ENCODE measurements around the gene NRF1. TPM values are rescaled to one million over a fixed set of nuclear protein-coding genes. Genes with fewer than 3 reads are reported as not detected.

NRF1 gene
- total RNA-seq, 1 experiment from 2014 or later: 25.9 TPM

- Histone ChIP-seq H3K4me1 (ENCODE audit: control insufficient read depth in 1 of 2, insufficient read depth in 2 of 2, low read length in 2 of 2) (no peaks in the 10 kb centered on the region), H3K4me3 (replicated peaks in 1 of 2; ENCODE audit: low read depth in 1 of 2, low read length in 2 of 2) (no peak overlapping the region), H3K79me2 (ENCODE audit: insufficient read depth, low read length) (no peaks in the 10 kb centered on the region), H3K9me2 (ENCODE audit: insufficient read depth) (no peaks in the 10 kb centered on the region), H4K20me1 (ENCODE audit: insufficient read depth) (no peaks in the 10 kb centered on the region), H2AFZ (ENCODE audit: low read depth, low read length, poor library complexity, severe bottlenecking) (no peak overlapping the region), H3K4me2 (ENCODE audit: low read length) (no peak overlapping the region), H3K9me3 (ENCODE audit: control insufficient read depth in 1 of 2, insufficient read depth in 1 of 2, low read depth in 1 of 2, low read length in 2 of 2) (no peaks in the 10 kb centered on the region), H3K9ac (ENCODE audit: low read length) (no peak overlapping the region), H3K27ac (ENCODE audit: low read depth, low read length) (no peak overlapping the region), H3K36me3 (ENCODE audit: control insufficient read depth in 1 of 2, insufficient read depth in 2 of 2, low read length in 2 of 2) (peaks cover 11 to 20% of the 10 kb centered on the region in 2 experiments; a peak in 2 of 4 replicates), H3K27me3 (ENCODE audit: insufficient read depth, low read length) (no peaks in the 10 kb centered on the region)
- no TSS peak for BruUV-seq (replicated peaks)
- CTCF ChIA-PET: no interaction called here
- POLR2A ChIA-PET: no interaction called here
- TF ChIP-seq ZNF274 (IDR thresholded peaks at IDR 0.05; ENCODE audit: low read depth, low read length) (no peak), SRF (IDR thresholded peaks at IDR 0.05; ENCODE audit: low read depth) (no peak), EGR1 (IDR thresholded peaks at IDR 0.05; ENCODE audit: low read depth) (no peak), ZFX (IDR thresholded peaks at IDR 0.05) (no peak), CTCF (IDR thresholded peaks at IDR 0.05 in 2 of 3, conservative IDR thresholded peaks at IDR 0.05 in 1 of 3; ENCODE audit: borderline replicate concordance in 1 of 3, insufficient read depth in 1 of 3, low read depth in 2 of 3, low read length in 2 of 3) (no peak), RAD21 (IDR thresholded peaks at IDR 0.05; ENCODE audit: low read depth) (no peak), POLR2A (IDR thresholded peaks at IDR 0.05; ENCODE audit: borderline replicate concordance, extremely low read depth, insufficient read depth, insufficient read length) (no peak), CBX3 (IDR thresholded peaks at IDR 0.05; ENCODE audit: low read depth) (no peak), CEBPB (IDR thresholded peaks at IDR 0.05; ENCODE audit: low read depth) (no peak), EZH2 (IDR thresholded peaks at IDR 0.05) (no peak), MAX (IDR thresholded peaks at IDR 0.05) (no peak), SIN3A (IDR thresholded peaks at IDR 0.05; ENCODE audit: low read depth) (no peak), FOSL1 (IDR thresholded peaks at IDR 0.05; ENCODE audit: low read depth) (no peak)
- TF ChIP-seq, protein P1, sequence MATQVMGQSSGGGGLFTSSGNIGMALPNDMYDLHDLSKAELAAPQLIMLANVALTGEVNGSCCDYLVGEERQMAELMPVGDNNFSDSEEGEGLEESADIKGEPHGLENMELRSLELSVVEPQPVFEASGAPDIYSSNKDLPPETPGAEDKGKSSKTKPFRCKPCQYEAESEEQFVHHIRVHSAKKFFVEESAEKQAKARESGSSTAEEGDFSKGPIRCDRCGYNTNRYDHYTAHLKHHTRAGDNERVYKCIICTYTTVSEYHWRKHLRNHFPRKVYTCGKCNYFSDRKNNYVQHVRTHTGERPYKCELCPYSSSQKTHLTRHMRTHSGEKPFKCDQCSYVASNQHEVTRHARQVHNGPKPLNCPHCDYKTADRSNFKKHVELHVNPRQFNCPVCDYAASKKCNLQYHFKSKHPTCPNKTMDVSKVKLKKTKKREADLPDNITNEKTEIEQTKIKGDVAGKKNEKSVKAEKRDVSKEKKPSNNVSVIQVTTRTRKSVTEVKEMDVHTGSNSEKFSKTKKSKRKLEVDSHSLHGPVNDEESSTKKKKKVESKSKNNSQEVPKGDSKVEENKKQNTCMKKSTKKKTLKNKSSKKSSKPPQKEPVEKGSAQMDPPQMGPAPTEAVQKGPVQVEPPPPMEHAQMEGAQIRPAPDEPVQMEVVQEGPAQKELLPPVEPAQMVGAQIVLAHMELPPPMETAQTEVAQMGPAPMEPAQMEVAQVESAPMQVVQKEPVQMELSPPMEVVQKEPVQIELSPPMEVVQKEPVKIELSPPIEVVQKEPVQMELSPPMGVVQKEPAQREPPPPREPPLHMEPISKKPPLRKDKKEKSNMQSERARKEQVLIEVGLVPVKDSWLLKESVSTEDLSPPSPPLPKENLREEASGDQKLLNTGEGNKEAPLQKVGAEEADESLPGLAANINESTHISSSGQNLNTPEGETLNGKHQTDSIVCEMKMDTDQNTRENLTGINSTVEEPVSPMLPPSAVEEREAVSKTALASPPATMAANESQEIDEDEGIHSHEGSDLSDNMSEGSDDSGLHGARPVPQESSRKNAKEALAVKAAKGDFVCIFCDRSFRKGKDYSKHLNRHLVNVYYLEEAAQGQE (IDR thresholded peaks at IDR 0.05; ENCODE audit: low read depth): no peak
- TF ChIP-seq, protein P2, sequence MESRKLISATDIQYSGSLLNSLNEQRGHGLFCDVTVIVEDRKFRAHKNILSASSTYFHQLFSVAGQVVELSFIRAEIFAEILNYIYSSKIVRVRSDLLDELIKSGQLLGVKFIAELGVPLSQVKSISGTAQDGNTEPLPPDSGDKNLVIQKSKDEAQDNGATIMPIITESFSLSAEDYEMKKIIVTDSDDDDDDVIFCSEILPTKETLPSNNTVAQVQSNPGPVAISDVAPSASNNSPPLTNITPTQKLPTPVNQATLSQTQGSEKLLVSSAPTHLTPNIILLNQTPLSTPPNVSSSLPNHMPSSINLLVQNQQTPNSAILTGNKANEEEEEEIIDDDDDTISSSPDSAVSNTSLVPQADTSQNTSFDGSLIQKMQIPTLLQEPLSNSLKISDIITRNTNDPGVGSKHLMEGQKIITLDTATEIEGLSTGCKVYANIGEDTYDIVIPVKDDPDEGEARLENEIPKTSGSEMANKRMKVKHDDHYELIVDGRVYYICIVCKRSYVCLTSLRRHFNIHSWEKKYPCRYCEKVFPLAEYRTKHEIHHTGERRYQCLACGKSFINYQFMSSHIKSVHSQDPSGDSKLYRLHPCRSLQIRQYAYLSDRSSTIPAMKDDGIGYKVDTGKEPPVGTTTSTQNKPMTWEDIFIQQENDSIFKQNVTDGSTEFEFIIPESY (IDR thresholded peaks at IDR 0.05; ENCODE audit: extremely low read depth, insufficient replicate concordance, low read length): no peak
- RAD21 ChIA-PET (ENCODE audit: low non-redundant PET in 1 of 2, low total read pairs in 2 of 2, uncharacterized antibody in 2 of 2, unreplicated experiment in 2 of 2): no interaction called here
- intact Hi-C loops (cut with micrococcal nuclease): no loop called here
- DNase-seq (ENCODE audit: low read depth, low spot score) (no peak), ATAC-seq (no peak)
Measured at GRCh38 chr7:129719980-129720732, 108.6 kb downstream of the NRF1 start.
